ENCODE results near the gene CHRM2. TPM values are rescaled to one million over a fixed set of nuclear protein-coding genes. Genes with fewer than 3 reads are reported as not detected.

Gene CHRM2
- total and polyA plus RNA-seq, 4 donors: 0.61 to 0.83 (median 0.70) TPM

DNA sequence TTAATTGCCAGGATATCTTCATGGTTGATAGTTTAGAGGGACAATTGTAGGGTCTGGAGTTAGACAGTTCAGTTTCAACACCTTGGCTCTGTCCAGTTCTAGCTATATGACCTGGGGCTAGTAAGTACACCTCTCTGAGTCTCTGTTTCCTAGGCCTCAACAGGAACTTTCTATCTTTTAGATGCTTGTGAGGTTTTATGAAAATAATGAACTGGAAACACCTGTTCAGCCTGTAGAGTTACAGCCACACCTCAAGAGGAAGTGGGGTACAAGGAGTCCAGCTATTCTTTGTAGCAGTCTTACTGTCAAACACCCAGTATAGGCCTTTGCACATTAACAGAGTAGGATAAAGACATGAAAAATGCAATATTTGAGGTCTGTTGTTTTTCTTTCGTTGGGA lies 73.4 kb downstream of the CHRM2 start:
- WGBS, 2 donors: 25 to 54% methylated on average over 1 of the region's 1 CpG
- no peaks in the 10 kb centered on the region for H3K9me3 ChIP-seq (ENCODE audit: control insufficient read depth in 4 of 4, insufficient read depth in 3 of 4, low read length in 3 of 4)
- no peak for ATAC-seq (ENCODE audit: insufficient read depth, low FRiP score)

DNA sequence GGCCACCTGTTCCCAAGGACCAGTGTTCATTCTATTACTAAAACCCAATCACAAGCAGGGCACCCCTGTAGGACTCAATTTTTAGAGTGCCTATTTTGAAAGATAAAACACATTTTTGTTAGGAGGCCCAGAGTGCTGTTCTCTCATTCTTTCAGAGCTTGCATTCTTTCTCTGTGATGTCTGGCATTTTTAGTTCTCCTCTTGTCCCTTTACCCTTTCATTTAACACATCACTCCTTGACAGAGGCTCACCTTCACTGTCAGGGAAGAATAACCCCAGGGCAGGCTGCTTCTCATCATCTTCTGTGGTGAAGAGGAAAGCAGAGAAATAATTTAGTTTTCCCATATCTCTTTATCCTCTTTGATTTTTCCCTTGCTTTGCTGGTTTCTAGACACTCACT lies 73.9 kb downstream of the CHRM2 start:
- Histone ChIP-seq H3K36me3 (ENCODE audit: control insufficient read depth in 4 of 4, insufficient read depth in 4 of 4, low read length in 4 of 4) (no peaks in the 10 kb centered on the region), H3K9me3 (ENCODE audit: control insufficient read depth in 4 of 4, insufficient read depth in 3 of 4, low read length in 3 of 4) (no peaks in the 10 kb centered on the region), H3K27me3 (ENCODE audit: control insufficient read depth in 3 of 3, insufficient read depth in 3 of 3, low read length in 2 of 3) (no peaks in the 10 kb centered on the region), H3K4me3 (no peak overlapping the region), H3K27ac (ENCODE audit: low read depth in 1 of 2, low read length in 1 of 2) (peak overlapping the region in 1 of 2 donors; percentile 53), H3K9ac (ENCODE audit: insufficient read depth in 1 of 2, low read length in 2 of 2) (no peak overlapping the region), H3K4me1 (ENCODE audit: control insufficient read depth in 5 of 5, insufficient read depth in 5 of 5, low read length in 5 of 5) (peaks cover 0 to 3% (median 0%) of the 10 kb centered on the region in 5 donors)
- ATAC-seq (ENCODE audit: insufficient read depth, low FRiP score): no peak
- no peak for DNase-seq
- TF ChIP-seq, protein P1, sequence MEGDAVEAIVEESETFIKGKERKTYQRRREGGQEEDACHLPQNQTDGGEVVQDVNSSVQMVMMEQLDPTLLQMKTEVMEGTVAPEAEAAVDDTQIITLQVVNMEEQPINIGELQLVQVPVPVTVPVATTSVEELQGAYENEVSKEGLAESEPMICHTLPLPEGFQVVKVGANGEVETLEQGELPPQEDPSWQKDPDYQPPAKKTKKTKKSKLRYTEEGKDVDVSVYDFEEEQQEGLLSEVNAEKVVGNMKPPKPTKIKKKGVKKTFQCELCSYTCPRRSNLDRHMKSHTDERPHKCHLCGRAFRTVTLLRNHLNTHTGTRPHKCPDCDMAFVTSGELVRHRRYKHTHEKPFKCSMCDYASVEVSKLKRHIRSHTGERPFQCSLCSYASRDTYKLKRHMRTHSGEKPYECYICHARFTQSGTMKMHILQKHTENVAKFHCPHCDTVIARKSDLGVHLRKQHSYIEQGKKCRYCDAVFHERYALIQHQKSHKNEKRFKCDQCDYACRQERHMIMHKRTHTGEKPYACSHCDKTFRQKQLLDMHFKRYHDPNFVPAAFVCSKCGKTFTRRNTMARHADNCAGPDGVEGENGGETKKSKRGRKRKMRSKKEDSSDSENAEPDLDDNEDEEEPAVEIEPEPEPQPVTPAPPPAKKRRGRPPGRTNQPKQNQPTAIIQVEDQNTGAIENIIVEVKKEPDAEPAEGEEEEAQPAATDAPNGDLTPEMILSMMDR (IDR thresholded peaks at IDR 0.05; ENCODE audit: control extremely low read depth, extremely low read depth): no peak

More for the DNA sequence above, 73.4 kb downstream of the CHRM2 start:
- H3K27ac ChIP-seq (ENCODE audit: low read depth in 1 of 2, low read length in 1 of 2): peak overlapping the region in 1 of 2 donors; percentile 53
- H3K4me1 ChIP-seq (ENCODE audit: control insufficient read depth in 5 of 5, insufficient read depth in 5 of 5, low read length in 5 of 5): peaks cover 0 to 3% (median 0%) of the 10 kb centered on the region in 5 donors
- H3K4me3 ChIP-seq: no peak overlapping the region
- TF ChIP-seq, protein P1 (IDR thresholded peaks at IDR 0.05; ENCODE audit: control extremely low read depth, extremely low read depth): no peak
- DNase-seq: no peak
- H3K9ac ChIP-seq (ENCODE audit: insufficient read depth in 1 of 2, low read length in 2 of 2): no peak overlapping the region
- H3K27me3 ChIP-seq (ENCODE audit: control insufficient read depth in 3 of 3, insufficient read depth in 3 of 3, low read length in 2 of 3): no peaks in the 10 kb centered on the region
- H3K36me3 ChIP-seq (ENCODE audit: control insufficient read depth in 4 of 4, insufficient read depth in 4 of 4, low read length in 4 of 4): no peaks in the 10 kb centered on the region

DNA sequence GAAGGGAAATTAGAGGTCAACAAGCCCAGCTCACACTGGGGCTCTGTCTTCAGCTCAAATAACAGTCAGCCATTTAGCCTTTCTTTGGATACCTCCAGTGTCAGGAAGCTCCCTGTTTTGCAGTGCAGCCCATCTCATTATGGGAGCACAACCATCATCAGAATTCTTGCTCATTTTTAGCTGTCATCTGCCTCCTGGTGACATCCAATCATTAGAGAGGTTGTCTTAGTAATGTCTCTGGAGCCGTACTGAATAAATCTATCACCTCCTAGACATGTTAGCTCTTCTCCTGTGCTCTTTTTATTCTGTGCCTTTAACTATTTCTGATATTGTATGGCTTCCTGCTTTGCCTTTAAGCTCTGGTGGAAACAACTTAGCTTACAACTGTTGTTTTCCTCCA lies 74.5 kb downstream of the CHRM2 start:
- no peaks in the 10 kb centered on the region for H3K9me3 ChIP-seq (ENCODE audit: control insufficient read depth in 4 of 4, insufficient read depth in 3 of 4, low read length in 3 of 4)
- H3K36me3 ChIP-seq (ENCODE audit: control insufficient read depth in 4 of 4, insufficient read depth in 4 of 4, low read length in 4 of 4): no peaks in the 10 kb centered on the region
- H3K27ac ChIP-seq (ENCODE audit: low read depth in 1 of 2, low read length in 1 of 2): peak overlapping the region in 1 of 2 donors; percentile 53
- H3K4me3 ChIP-seq: no peak overlapping the region
- TF ChIP-seq, protein P1 (IDR thresholded peaks at IDR 0.05; ENCODE audit: control extremely low read depth, extremely low read depth): no peak
- DNase-seq (no peak), ATAC-seq (ENCODE audit: insufficient read depth, low FRiP score) (no peak)
- no peaks in the 10 kb centered on the region for H3K27me3 ChIP-seq (ENCODE audit: control insufficient read depth in 3 of 3, insufficient read depth in 3 of 3, low read length in 2 of 3)
- 75 to 77% methylated on average over 1 of the region's 1 CpG for WGBS, 2 donors
- H3K9ac ChIP-seq (ENCODE audit: insufficient read depth in 1 of 2, low read length in 2 of 2): no peak overlapping the region
- H3K4me1 ChIP-seq (ENCODE audit: control insufficient read depth in 5 of 5, insufficient read depth in 5 of 5, low read length in 5 of 5): peaks cover 0 to 3% (median 0%) of the 10 kb centered on the region in 5 donors

DNA sequence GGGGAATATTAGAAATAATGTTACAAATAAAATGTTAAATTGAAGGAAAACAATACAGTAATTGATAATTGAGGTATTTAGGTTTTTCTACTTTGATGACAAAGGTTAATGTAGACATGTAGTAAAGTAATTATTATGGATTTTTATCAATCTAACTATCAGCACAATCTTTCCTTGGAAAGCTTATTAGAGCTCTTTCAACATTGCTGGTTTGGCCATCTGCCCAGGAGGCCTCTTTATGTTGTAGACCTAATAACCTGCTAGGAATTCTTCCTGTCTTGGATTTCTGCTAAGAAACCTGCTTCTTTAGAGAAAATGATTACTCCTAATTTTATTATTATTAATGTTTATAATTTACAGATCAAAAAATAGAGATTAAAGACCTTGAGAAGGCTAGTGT lies 78.9 kb downstream of the CHRM2 start:
- Histone ChIP-seq H3K9ac (ENCODE audit: insufficient read depth in 1 of 2, low read length in 2 of 2) (no peak overlapping the region), H3K4me1 (ENCODE audit: control insufficient read depth in 5 of 5, insufficient read depth in 5 of 5, low read length in 5 of 5) (peaks cover 0 to 4% (median 0%) of the 10 kb centered on the region in 5 donors), H3K27ac (ENCODE audit: low read depth in 1 of 2, low read length in 1 of 2) (no peak overlapping the region), H3K36me3 (ENCODE audit: control insufficient read depth in 4 of 4, insufficient read depth in 4 of 4, low read length in 4 of 4) (no peaks in the 10 kb centered on the region), H3K27me3 (ENCODE audit: control insufficient read depth in 3 of 3, insufficient read depth in 3 of 3, low read length in 2 of 3) (no peaks in the 10 kb centered on the region), H3K9me3 (ENCODE audit: control insufficient read depth in 4 of 4, insufficient read depth in 3 of 4, low read length in 3 of 4) (no peaks in the 10 kb centered on the region), H3K4me3 (no peak overlapping the region)
- DNase-seq (peak in 1 of 3 donors; percentile 29), ATAC-seq (ENCODE audit: insufficient read depth, low FRiP score) (no peak)
- TF ChIP-seq, protein P1 (IDR thresholded peaks at IDR 0.05; ENCODE audit: control extremely low read depth, extremely low read depth): no peak
